H9 (cell line): ENCODE results near the gene RASGRF2. TPM values are rescaled to one million over a fixed set of nuclear protein-coding genes. Genes with fewer than 3 reads are reported as not detected.

Source experiments
- DNase-seq: peaks from one replicate; pipeline ENCODE4 v3.0.0-alpha.2; 2017
- H2AFZ ChIP-seq: one replicate; pipeline ENCODE4 v1.6.1; 2013; ENCODE audit warnings: mild to moderate bottlenecking, low read length, control low read depth, moderate library complexity
- H2AK5ac ChIP-seq: 2 replicates; pipeline ENCODE4 v1.6.1; 2013; ENCODE audit warnings: low read length, control low read depth, mixed read lengths; ENCODE audit not compliant: insufficient read length
- H2BK120ac ChIP-seq: one replicate; pipeline ENCODE4 v1.6.1; 2013; ENCODE audit warnings: low read depth, mild to moderate bottlenecking, low read length, control low read depth, inconsistent platforms; ENCODE audit not compliant: poor library complexity, severe bottlenecking
- H2BK12ac ChIP-seq: 2 replicates; pipeline ENCODE4 v1.6.1; 2013; ENCODE audit warnings: low read length, control low read depth, mixed read lengths, low read depth; ENCODE audit not compliant: insufficient read length
- H2BK15ac ChIP-seq: 2 replicates; pipeline ENCODE4 v1.6.1; 2013; ENCODE audit warnings: low read depth, low read length, control low read depth
- H2BK20ac ChIP-seq: one replicate; pipeline ENCODE4 v1.6.1; 2013; ENCODE audit warnings: low read depth, mild to moderate bottlenecking, low read length, control low read depth, inconsistent platforms; ENCODE audit not compliant: poor library complexity, severe bottlenecking
- H2BK5ac ChIP-seq: 2 replicates; pipeline ENCODE4 v1.6.1; 2013; ENCODE audit warnings: low read length, control low read depth, mixed read lengths; ENCODE audit not compliant: insufficient read length
- H3K14ac ChIP-seq: 2 replicates; pipeline ENCODE4 v1.6.1; 2013; ENCODE audit warnings: low read length, control low read depth; ENCODE audit not compliant: insufficient read depth
- H3K18ac ChIP-seq: 2 replicates; pipeline ENCODE4 v1.6.1; 2013; ENCODE audit warnings: low read depth, mild to moderate bottlenecking, mixed read lengths, low read length, control low read depth; ENCODE audit not compliant: insufficient read length
- H3K23ac ChIP-seq: 2 replicates; pipeline ENCODE4 v1.6.1; 2013; ENCODE audit warnings: low read length, control low read depth, mixed read lengths, low read depth; ENCODE audit not compliant: insufficient read length
- H3K23me2 ChIP-seq: 2 replicates; pipeline ENCODE4 v1.6.1; 2013; ENCODE audit warnings: low read depth, mild to moderate bottlenecking, mixed read lengths, low read length, control low read depth; ENCODE audit not compliant: insufficient read length, poor library complexity, severe bottlenecking
- H3K27ac ChIP-seq: 2 replicates; pipeline ENCODE4 v1.5.1; 2013; ENCODE audit warnings: low read length, control low read depth, mixed read lengths, low read depth; ENCODE audit not compliant: insufficient read length
- H3K27me3 ChIP-seq: 2 replicates; pipeline ENCODE4 v1.6.1; 2013; ENCODE audit warnings: low read length, control low read depth, inconsistent platforms; ENCODE audit not compliant: insufficient read depth
- H3K4ac ChIP-seq: 2 replicates; pipeline ENCODE4 v1.6.1; 2013; ENCODE audit warnings: low read depth, mild to moderate bottlenecking, control low read depth, inconsistent platforms, low read length, moderate library complexity
- H3K4me1 ChIP-seq: 2 replicates; pipeline ENCODE4 v1.6.1; 2013; ENCODE audit warnings: low read length, control low read depth, inconsistent platforms; ENCODE audit not compliant: insufficient read depth
- H3K4me2 ChIP-seq: 2 replicates; pipeline ENCODE4 v1.6.1; 2013; ENCODE audit warnings: low read length, control low read depth, mixed read lengths; ENCODE audit not compliant: insufficient read length, insufficient read depth
- H3K56ac ChIP-seq: 2 replicates; pipeline ENCODE4 v1.6.1; 2013; ENCODE audit warnings: low read depth, mild to moderate bottlenecking, mixed read lengths, low read length, control low read depth; ENCODE audit not compliant: insufficient read length
- H3K79me1 ChIP-seq: 2 replicates; pipeline ENCODE4 v1.6.1; 2013; ENCODE audit warnings: low read depth, mild to moderate bottlenecking, moderate library complexity, low read length, control low read depth, inconsistent platforms; ENCODE audit not compliant: insufficient read depth, poor library complexity, severe bottlenecking
- H3K79me2 ChIP-seq: 2 replicates; pipeline ENCODE4 v1.6.1; 2013; ENCODE audit warnings: low read length, control low read depth, inconsistent platforms; ENCODE audit not compliant: insufficient read depth
- H3K9ac ChIP-seq: 2 replicates; pipeline ENCODE4 v1.6.1; 2013; ENCODE audit warnings: low read length, control low read depth, mixed read lengths; ENCODE audit not compliant: insufficient read length; ENCODE audit errors: extremely low read depth
- H3K9me3 ChIP-seq: one replicate; pipeline ENCODE4 v1.6.1; 2013; ENCODE audit warnings: low read depth, low read length, inconsistent platforms; ENCODE audit not compliant: control insufficient read depth
- H3T11ph ChIP-seq: one replicate; pipeline ENCODE4 v1.6.1; 2013; ENCODE audit warnings: mild to moderate bottlenecking, low read length, control low read depth, inconsistent platforms
- H4K20me1 ChIP-seq: one replicate; pipeline ENCODE4 v1.6.1; 2013; ENCODE audit not compliant: control insufficient read depth, insufficient read length, insufficient read depth
- H4K5ac ChIP-seq: 2 replicates; pipeline ENCODE4 v1.6.1; 2013; ENCODE audit warnings: low read depth, mild to moderate bottlenecking, mixed read lengths, low read length, control low read depth; ENCODE audit not compliant: insufficient read length
- H4K8ac ChIP-seq: replicated peaks from 2 replicates; pipeline ENCODE4 v1.6.1; 2013; ENCODE audit warnings: low read length, control low read depth, mixed read lengths, low read depth; ENCODE audit not compliant: insufficient read length
- H4K91ac ChIP-seq: 2 replicates; pipeline ENCODE4 v1.6.1; 2013; ENCODE audit warnings: low read depth, mild to moderate bottlenecking, moderate library complexity, mixed read lengths, low read length, control low read depth; ENCODE audit not compliant: insufficient read length
- H3K27ac Mint-ChIP-seq, 3 experiments: 2 replicates in 2 of 3; 3 replicates in 1 of 3; pipeline ENCODE4 v1.8.0; 2020 to 2021; ENCODE audit warnings: mixed read lengths in 3 of 3, mild to moderate bottlenecking in 1 of 3, moderate library complexity in 1 of 3
- H3K27me3 Mint-ChIP-seq: 2 replicates; pipeline ENCODE4 v1.8.0; 2021; ENCODE audit warnings: low read depth, mild to moderate bottlenecking, moderate library complexity, mixed read lengths
- H3K36me3 Mint-ChIP-seq, 3 experiments: 2 replicates in 2 of 3; 3 replicates in 1 of 3; pipeline ENCODE4 v1.8.0; 2020 to 2021; ENCODE audit warnings: low read depth in 3 of 3, mixed read lengths in 3 of 3; ENCODE audit not compliant: insufficient read depth in 1 of 3
- H3K4me1 Mint-ChIP-seq, 2 experiments: 2 replicates each; pipeline ENCODE4 v1.8.0; 2020; ENCODE audit warnings: mixed read lengths in 2 of 2
- H3K4me3 Mint-ChIP-seq, 2 experiments: 2 replicates in 1 of 2; 3 replicates in 1 of 2; pipeline ENCODE4 v1.8.0; 2020 to 2021; ENCODE audit warnings: mild to moderate bottlenecking in 2 of 2, mixed read lengths in 2 of 2, moderate library complexity in 1 of 2
- H3K9me3 Mint-ChIP-seq, 2 experiments: 2 replicates in 1 of 2; 3 replicates in 1 of 2; pipeline ENCODE4 v1.8.0; 2020; ENCODE audit warnings: mild to moderate bottlenecking in 2 of 2, mixed read lengths in 2 of 2, moderate library complexity in 1 of 2
- WGBS: extraction: QIAGEN DNeasy Blood & Tissue Kit; methylation state at CpG from one replicate; pipeline ENCODE4 v1.1.7; 2013; ENCODE audit warnings: missing lambda C conversion rate, low lambda C conversion rate, mixed read lengths; ENCODE audit not compliant: insufficient read length; ENCODE audit errors: extremely low coverage; 5-methylcytosine and 5-hydroxymethylcytosine counted together
- total RNA-seq: library from RNA; stranded (reverse); gene quantifications from 2 replicates; pipeline ENCODE4 v1.2.1, GENCODE V29; 2021
- TF ChIP-seq, protein P1 (sequence below): fragments of 200-600 bp; sonication (generic); conservative IDR thresholded peaks from 3 replicates; pipeline ENCODE4 v1.8.0; 2021; ENCODE audit warnings: antibody characterized with exemption, mild to moderate bottlenecking

Gene RASGRF2
- total RNA-seq, 1 experiment from 2014 or later: 13.5 TPM

DNA sequence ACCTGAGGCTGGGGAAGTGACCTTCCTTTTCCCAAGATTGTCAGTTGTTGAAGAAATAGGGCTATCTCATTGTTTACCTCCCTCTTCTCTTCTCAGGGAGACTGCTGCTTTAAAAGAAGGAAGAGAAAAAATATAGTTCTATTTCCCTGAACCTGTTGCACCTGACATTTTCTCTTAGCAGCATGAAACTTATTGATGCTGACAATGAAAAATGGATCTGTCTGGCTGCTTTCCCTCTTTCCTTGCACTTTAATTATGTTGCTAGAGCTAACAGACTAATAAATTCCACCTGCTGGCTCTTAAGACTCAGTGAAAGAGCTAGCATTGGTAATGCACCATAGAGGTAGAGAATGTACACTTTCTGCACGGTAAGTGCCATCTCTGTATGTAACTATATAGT, 266.8 kb downstream of the RASGRF2 start:
- H2AFZ ChIP-seq: no peak overlapping the region
- no peak overlapping the region for H3K4me2 ChIP-seq
- no CpG with 5 or more reads among the region's 1 CpG for WGBS

More for the DNA sequence above, 266.8 kb downstream of the RASGRF2 start:
- H2BK15ac ChIP-seq: no peak overlapping the region
- H3K9me3 ChIP-seq: no peaks in the 10 kb centered on the region
- H3K18ac ChIP-seq: no peak overlapping the region
- Mint-ChIP-seq H3K9me3 (no peaks in the 10 kb centered on the region), H3K4me1 (no peaks in the 10 kb centered on the region), H3K36me3 (no peaks in the 10 kb centered on the region), H3K27me3 (no peaks in the 10 kb centered on the region; the same call in 1 of the 2 replicates), H3K27ac (no peak overlapping the region), H3K4me3 (no peak overlapping the region)
- H4K20me1 ChIP-seq: no peaks in the 10 kb centered on the region
- H2AK5ac ChIP-seq: no peak overlapping the region
- TF ChIP-seq, protein P1, sequence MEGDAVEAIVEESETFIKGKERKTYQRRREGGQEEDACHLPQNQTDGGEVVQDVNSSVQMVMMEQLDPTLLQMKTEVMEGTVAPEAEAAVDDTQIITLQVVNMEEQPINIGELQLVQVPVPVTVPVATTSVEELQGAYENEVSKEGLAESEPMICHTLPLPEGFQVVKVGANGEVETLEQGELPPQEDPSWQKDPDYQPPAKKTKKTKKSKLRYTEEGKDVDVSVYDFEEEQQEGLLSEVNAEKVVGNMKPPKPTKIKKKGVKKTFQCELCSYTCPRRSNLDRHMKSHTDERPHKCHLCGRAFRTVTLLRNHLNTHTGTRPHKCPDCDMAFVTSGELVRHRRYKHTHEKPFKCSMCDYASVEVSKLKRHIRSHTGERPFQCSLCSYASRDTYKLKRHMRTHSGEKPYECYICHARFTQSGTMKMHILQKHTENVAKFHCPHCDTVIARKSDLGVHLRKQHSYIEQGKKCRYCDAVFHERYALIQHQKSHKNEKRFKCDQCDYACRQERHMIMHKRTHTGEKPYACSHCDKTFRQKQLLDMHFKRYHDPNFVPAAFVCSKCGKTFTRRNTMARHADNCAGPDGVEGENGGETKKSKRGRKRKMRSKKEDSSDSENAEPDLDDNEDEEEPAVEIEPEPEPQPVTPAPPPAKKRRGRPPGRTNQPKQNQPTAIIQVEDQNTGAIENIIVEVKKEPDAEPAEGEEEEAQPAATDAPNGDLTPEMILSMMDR: no peak
- H3K27me3 ChIP-seq: no peaks in the 10 kb centered on the region
- no peak overlapping the region for H2BK20ac ChIP-seq
- no peak overlapping the region for H3K4ac ChIP-seq
- H3K79me1 ChIP-seq: no peaks in the 10 kb centered on the region
- no peak overlapping the region for H3K27ac ChIP-seq
- H3K9ac ChIP-seq: no peak overlapping the region
- no peak overlapping the region for H2BK5ac ChIP-seq
- H3K14ac ChIP-seq: no peak overlapping the region
- no peaks in the 10 kb centered on the region for H3K23me2 ChIP-seq
- H3K56ac ChIP-seq: no peak overlapping the region
- no peak overlapping the region for H3T11ph ChIP-seq
- H4K91ac ChIP-seq: no peak overlapping the region
- DNase-seq: no peak
- H2BK120ac ChIP-seq: no peak overlapping the region
- H3K4me1 ChIP-seq: no peaks in the 10 kb centered on the region
- H3K79me2 ChIP-seq: no peaks in the 10 kb centered on the region
- no peak overlapping the region for H2BK12ac ChIP-seq
- no peak overlapping the region for H3K23ac ChIP-seq
- no peak overlapping the region for H4K8ac ChIP-seq
- H4K5ac ChIP-seq: no peak overlapping the region
